Motor neuron (in vitro differentiated cells): Measurements from ENCODE around the gene SOX21. TPM values are rescaled to one million over a fixed set of nuclear protein-coding genes. Genes with fewer than 3 reads are reported as not detected.
"Not testable (repeated sequence)": the region's sequence is repeated elsewhere in the genome, so short reads cannot be mapped to it uniquely, and the experiment has no call there.

ENCODE experiments used
- ATAC-seq, 8 experiments: fragments of 200-7000 bp; cut with Tn5 transposase; replicated peaks in 6 of 8; 2 replicates each; pipeline ENCODE4 v1.8.0; 2021; ENCODE audit warnings: mild to moderate bottlenecking in 8 of 8, moderate library complexity in 8 of 8
- H3K27ac ChIP-seq, 2 donors: fragments of 250-450 bp; sonication (Bioruptor Pico); 2 replicates each; pipeline ENCODE4 v1.9.0; 2021; ENCODE audit warnings: antibody characterized with exemption in 2 of 2, mild to moderate bottlenecking in 2 of 2, moderate library complexity in 1 of 2
- H3K4me1 ChIP-seq, 2 donors: fragments of 250-450 bp; sonication (Bioruptor Pico); replicated peaks in 1 of 2; 2 replicates each; pipeline ENCODE4 v1.6.1; 2021; ENCODE audit warnings: antibody characterized with exemption in 2 of 2, mild to moderate bottlenecking in 2 of 2, moderate library complexity in 1 of 2
- H3K4me3 ChIP-seq, 5 donors: fragments of 250-450 bp; sonication (Bioruptor Pico); 2 replicates each; pipeline ENCODE4 v1.9.0; 2021; ENCODE audit warnings: antibody characterized with exemption in 5 of 5, mild to moderate bottlenecking in 5 of 5, moderate library complexity in 4 of 5
- WGBS, 10 experiments: fragments of 450-650 bp; shearing (Covaris generic); methylation state at CpG; one replicate each; pipeline ENCODE4 v1.0.0; 2022; 5-methylcytosine and 5-hydroxymethylcytosine counted together
- in situ Hi-C, 9 experiments: fragments of 400-800 bp; cut with MboI; loops; one replicate each; pipeline ENCODE4 v1.15.0; 2021; ENCODE audit warnings: low sequenced_read_pairs in 9 of 9, low pct_unique_long_range_greater_than_20kb in 2 of 9; ENCODE audit not compliant: unreplicated experiment in 9 of 9
- total RNA-seq, 8 experiments: library from RNA; unstranded; fragments of 300-600 nt; gene quantifications; 2 replicates each; pipeline versions ENCODE4 v1.2.3 to v1.2.4, GENCODE V29; 2022

Gene SOX21
- total RNA-seq: 10 to 100 TPM in 2 of 8 experiments, 1 to 10 TPM in 3, under 1 TPM in 1, not detected in 2; 0.10 to 37.1 (median 7.4) TPM

GRCh38 chr13:94712287-94712811 lies at the start of gene SOX21:
Gene SOX21 (minus strand): TSS chr13:94712545. CDS start chr13:94712049, 496 bp downstream.
- H3K4me3 ChIP-seq: peak within 1 kb of the TSS; percentile 40 to 72 (median 44)
- H3K4me1 ChIP-seq: peaks cover 0 to 11% of the 10 kb centered on the region in 2 donors
- WGBS, 10 experiments: 0 to 1% (median 0%) methylated on average over 1 to 15 of the region's 38 CpGs; no CpG with 5 or more reads in 6 of the 10 experiments
- peak in 5 of 8 experiments; percentile 4 to 22 (median 8) for ATAC-seq
- in situ Hi-C loops: loop anchor here in 2 of 9 experiments (25.0 kb wide), 2 partner anchors 225 to 450 kb away; no protein-coding TSS in a partner anchor
- peak within 1 kb of the TSS; percentile 12 to 85 for H3K27ac ChIP-seq

- no peak overlapping the region for H3K4me3 ChIP-seq
- no peaks in the 10 kb centered on the region for H3K4me1 ChIP-seq
- in situ Hi-C loops: loop anchor here in 1 of 9 experiments (25.0 kb wide), 1 partner anchor 99 kb away; no protein-coding TSS in a partner anchor
- 0 to 41% (median 26%) methylated on average over 1 to 2 of the region's 2 CpGs for WGBS, 10 experiments
- ATAC-seq: no peak
- H3K27ac ChIP-seq: no peak overlapping the region
These were observed 49.1 kb upstream of the SOX21 start for GRCh38 chr13:94761407-94761806.

DNA sequence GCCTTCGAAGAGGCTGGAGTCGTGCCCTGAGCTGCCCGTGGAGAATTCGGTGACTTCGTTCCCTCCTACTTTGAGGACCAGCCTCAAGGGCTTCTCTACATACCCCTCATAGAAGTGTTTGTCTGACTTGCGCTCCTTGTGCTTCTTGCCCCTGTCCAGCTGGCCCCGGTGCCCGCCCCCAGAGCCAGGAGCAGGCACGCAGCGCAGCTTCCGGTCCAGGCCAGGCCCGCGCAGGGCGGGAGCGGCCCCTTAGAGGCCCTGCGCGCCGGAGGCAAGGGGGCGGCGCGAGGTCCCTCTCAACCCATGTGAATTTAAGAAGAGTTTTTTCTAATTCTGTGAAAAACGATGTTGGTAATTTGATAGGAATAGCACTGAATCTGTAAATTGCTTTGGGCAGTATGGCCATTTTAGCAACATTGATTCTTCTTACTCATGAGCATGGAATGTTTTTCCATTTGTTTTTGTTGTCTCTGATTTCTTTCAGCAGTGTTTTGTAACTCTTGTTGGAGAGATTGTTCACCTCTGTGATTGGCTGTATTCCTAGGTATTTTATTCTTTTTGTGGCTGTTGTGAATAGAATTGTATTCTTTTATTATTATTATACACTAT lies 46.9 kb upstream of the SOX21 start:
- 64 to 100% (median 93%) methylated on average over 1 to 12 of the region's 22 CpGs for WGBS, 10 experiments
- in situ Hi-C loops: loop anchor here in 1 of 9 experiments (25.0 kb wide), 1 partner anchor 97 kb away; no protein-coding TSS in a partner anchor
- ATAC-seq: no peak
- Histone ChIP-seq H3K4me3 (no peak overlapping the region), H3K4me1 (no peaks in the 10 kb centered on the region), H3K27ac (no peak overlapping the region)

DNA sequence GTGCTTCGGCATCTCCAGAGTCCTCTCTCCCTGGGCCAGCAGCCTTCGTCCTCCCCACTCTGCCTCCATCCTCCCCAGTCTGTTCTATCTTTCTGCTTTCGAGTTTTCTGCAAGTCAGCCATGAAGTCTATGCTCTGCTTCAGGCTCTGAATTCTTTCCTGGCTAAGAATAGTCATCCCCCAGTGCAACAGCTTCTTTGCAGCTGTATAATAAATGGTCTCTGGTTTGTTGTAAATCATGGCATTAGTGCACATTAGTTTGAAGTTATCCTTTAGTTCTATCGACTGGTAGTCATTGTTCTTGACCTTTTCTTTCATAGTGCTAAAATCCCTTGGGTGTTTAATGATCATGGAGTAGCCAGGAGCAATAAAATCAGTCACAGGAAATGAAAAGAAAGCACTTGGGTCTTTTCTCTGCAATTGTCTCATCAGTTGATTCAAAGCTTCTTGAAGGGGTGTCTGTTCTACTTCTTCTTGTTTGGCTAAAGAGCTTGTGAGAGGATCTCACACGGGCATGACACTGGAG lies 46.2 kb upstream of the SOX21 start:
- no peaks in the 10 kb centered on the region for H3K4me1 ChIP-seq
- no peak overlapping the region for H3K4me3 ChIP-seq
- WGBS, 10 experiments: 0 to 59% (median 30%) methylated on average over 1 to 5 of the region's 5 CpGs; no CpG with 5 or more reads in 1 of the 10 experiments
- in situ Hi-C loops: loop anchor here in 1 of 9 experiments (25.0 kb wide), 1 partner anchor 96 kb away; no protein-coding TSS in a partner anchor
- peak overlapping the region in 1 of 2 donors; percentile 22 for H3K27ac ChIP-seq
- ATAC-seq: peak in 4 of 8 experiments; percentile 30 to 81 (median 54)

- H3K4me3 ChIP-seq: no peak overlapping the region
- WGBS, 10 experiments: 0 to 100% (median 29%) methylated on average over 1 of the region's 1 CpG; no CpG with 5 or more reads in 1 of the 10 experiments
These were observed 41.0 kb upstream of the SOX21 start for GRCh38 chr13:94753327-94753726.

DNA sequence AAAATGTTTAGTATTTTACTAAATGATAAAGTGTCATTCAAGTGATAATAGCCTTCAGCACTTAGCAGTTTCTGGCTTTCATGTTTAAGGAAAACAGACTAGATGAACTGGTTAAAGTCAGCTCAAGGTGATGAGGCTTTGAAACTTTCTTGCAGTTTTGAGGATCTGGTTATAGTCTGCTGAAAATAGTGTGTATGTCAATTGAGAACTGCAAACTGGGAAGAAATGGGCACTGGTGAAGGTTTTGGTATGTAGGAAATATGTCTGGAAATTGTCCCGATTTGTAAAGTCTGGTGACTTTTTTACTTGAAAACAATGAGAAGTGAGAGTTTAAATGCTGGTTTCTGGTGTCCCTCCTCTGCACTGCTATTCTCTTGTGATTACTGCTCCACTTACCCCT lies 36.8 kb upstream of the SOX21 start:
- Histone ChIP-seq H3K4me3 (no peak overlapping the region), H3K27ac (no peak overlapping the region), H3K4me1 (peaks cover 11 to 14% of the 10 kb centered on the region in 2 donors)
- WGBS, 10 experiments: 0 to 100% (median 87%) methylated on average over 1 of the region's 1 CpG
- no peak for ATAC-seq
- in situ Hi-C loops: no loop called here

More at GRCh38 chr13:94753327-94753726, 41.0 kb upstream of the SOX21 start:
- Histone ChIP-seq H3K27ac (no peak overlapping the region), H3K4me1 (peaks cover 11 to 14% of the 10 kb centered on the region in 2 donors)
- peak in 5 of 8 experiments; percentile 33 to 84 (median 61) for ATAC-seq
- in situ Hi-C loops: loop anchor here in 1 of 9 experiments (25.0 kb wide), 1 partner anchor 91 kb away; no protein-coding TSS in a partner anchor

GRCh38 chr13:94739235-94739634 lies 26.9 kb upstream of the SOX21 start:
- WGBS, 10 experiments: 8 to 100% (median 86%) methylated on average over 3 to 4 of the region's 4 CpGs

GRCh38 chr13:94731028-94731427 lies 18.7 kb upstream of the SOX21 start:
- Histone ChIP-seq H3K4me3 (no peak overlapping the region), H3K4me1 (no peaks in the 10 kb centered on the region), H3K27ac (no peak overlapping the region)
- WGBS, 10 experiments: 50 to 100% (median 89%) methylated on average over 1 to 3 of the region's 3 CpGs; no CpG with 5 or more reads in 3 of the 10 experiments
- in situ Hi-C loops: no loop called here
- no peak for ATAC-seq

More at GRCh38 chr13:94739235-94739634, 26.9 kb upstream of the SOX21 start:
- Histone ChIP-seq H3K4me1 (no peaks in the 10 kb centered on the region), H3K27ac (no peak overlapping the region), H3K4me3 (no peak overlapping the region)
- no peak for ATAC-seq
- in situ Hi-C loops: no loop called here

- in situ Hi-C loops, H3K4me1 ChIP-seq, ATAC-seq, H3K4me3 ChIP-seq, H3K27ac ChIP-seq: not testable (repeated sequence)
- WGBS, 10 experiments: no CpG with 5 or more reads among the region's 1 CpG
These were observed 17.6 kb upstream of the SOX21 start for GRCh38 chr13:94729941-94730340.

GRCh38 chr13:94726425-94726824 lies 14.1 kb upstream of the SOX21 start:
- H3K4me1 ChIP-seq: peaks cover 0 to 5% of the 10 kb centered on the region in 2 donors
- in situ Hi-C loops: no loop called here
- no peak overlapping the region for H3K4me3 ChIP-seq
- 0 to 100% (median 81%) methylated on average over 1 of the region's 1 CpG; no CpG with 5 or more reads in 2 of the 10 experiments for WGBS, 10 experiments
- no peak overlapping the region for H3K27ac ChIP-seq
- no peak for ATAC-seq

- in situ Hi-C loops: loop anchor here in 2 of 9 experiments (25.0 kb wide), 2 partner anchors 215 to 440 kb away; no protein-coding TSS in a partner anchor
- ATAC-seq: peak in 5 of 8 experiments; percentile 85 to 91 (median 89)
- 2 to 44% (median 29%) methylated on average over 3 to 9 of the region's 9 CpGs for WGBS, 10 experiments
- Histone ChIP-seq H3K4me3 (no peak overlapping the region), H3K27ac (no peak overlapping the region), H3K4me1 (peaks cover 0 to 8% of the 10 kb centered on the region in 2 donors)
These were observed 10.4 kb upstream of the SOX21 start for GRCh38 chr13:94722609-94723345.

DNA sequence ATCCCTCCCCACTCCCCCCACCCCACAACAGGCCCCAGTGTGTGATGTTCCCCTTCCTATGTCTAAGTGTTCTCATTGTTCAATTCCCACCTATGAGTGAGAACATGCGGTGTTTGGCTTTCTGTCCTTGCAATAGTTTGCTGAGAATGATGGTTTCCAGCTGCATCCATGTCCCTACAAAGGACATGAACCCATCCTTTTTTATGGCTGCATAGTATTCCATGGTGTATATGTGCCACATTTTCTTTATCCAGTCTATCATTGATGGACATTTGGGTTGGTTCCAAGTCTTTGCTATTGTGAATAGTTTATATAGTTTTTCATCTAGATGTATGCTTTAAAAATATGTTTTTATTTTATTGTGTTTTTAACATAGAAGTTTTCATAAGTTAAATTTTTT lies 6.4 kb upstream of the SOX21 start:
- in situ Hi-C loops: loop anchor here in 2 of 9 experiments (25.0 kb wide), 2 partner anchors 219 to 444 kb away; no protein-coding TSS in a partner anchor
- not testable (repeated sequence) for H3K4me3 ChIP-seq, ATAC-seq, H3K27ac ChIP-seq
- no CpG with 5 or more reads among the region's 1 CpG for WGBS, 10 experiments
- peaks cover 0 to 20% of the 10 kb centered on the region in 2 donors for H3K4me1 ChIP-seq
